ENCODE data around the gene DNASE2.

The DNASE2 gene

GRCh38 chr19:12867120-12868099, 13.8 kb downstream of the DNASE2 start:
- TF ChIP-seq CTCF (IDR thresholded peaks at IDR 0.05; ENCODE audit: control insufficient read depth, extremely low read depth, insufficient read depth) = no peak

GRCh38 chr19:12866416-12867119, 14.7 kb downstream of the DNASE2 start:
- DNase-seq (ENCODE audit: low read depth) = no peak
- no peak overlapping the region for H3K4me3 ChIP-seq (ENCODE audit: low read depth, low read length)
- no peak for TF ChIP-seq CTCF (IDR thresholded peaks at IDR 0.05; ENCODE audit: control insufficient read depth, extremely low read depth, insufficient read depth)

More at GRCh38 chr19:12867120-12868099, 13.8 kb downstream of the DNASE2 start:
- H3K4me3 ChIP-seq (ENCODE audit: low read depth, low read length) = no peak overlapping the region
- no peak for DNase-seq (ENCODE audit: low read depth)

- DNase-seq (ENCODE audit: low read depth) = no peak
- H3K4me3 ChIP-seq (ENCODE audit: low read depth, low read length) = no peak overlapping the region
- no peak for TF ChIP-seq CTCF (IDR thresholded peaks at IDR 0.05; ENCODE audit: control insufficient read depth, extremely low read depth, insufficient read depth)
Measured at GRCh38 chr19:12865746-12866415, 15.4 kb downstream of the DNASE2 start.

- no peak for DNase-seq (ENCODE audit: low read depth)
- peak; percentile 24; the same call in 1 of the 2 replicates for TF ChIP-seq CTCF (IDR thresholded peaks at IDR 0.05; ENCODE audit: control insufficient read depth, extremely low read depth, insufficient read depth)
- H3K4me3 ChIP-seq (ENCODE audit: low read depth, low read length) = no peak overlapping the region
Measured at GRCh38 chr19:12864721-12865715, 16.2 kb downstream of the DNASE2 start.

GRCh38 chr19:12864143-12864542, 17.1 kb downstream of the DNASE2 start:
- TF ChIP-seq CTCF (IDR thresholded peaks at IDR 0.05; ENCODE audit: control insufficient read depth, extremely low read depth, insufficient read depth) = no peak
- H3K4me3 ChIP-seq (ENCODE audit: low read depth, low read length) = no peak overlapping the region
- DNase-seq (ENCODE audit: low read depth) = no peak

- H3K4me3 ChIP-seq (ENCODE audit: low read depth, low read length) = no peak overlapping the region
- no peak for DNase-seq (ENCODE audit: low read depth)
- no peak for TF ChIP-seq CTCF (IDR thresholded peaks at IDR 0.05; ENCODE audit: control insufficient read depth, extremely low read depth, insufficient read depth)
Measured at GRCh38 chr19:12859546-12859945, 21.7 kb downstream of the DNASE2 start.

Data from LNCaP clone FGC (cell line).